ENCODE measurements around the gene OR52E5.

DNA sequence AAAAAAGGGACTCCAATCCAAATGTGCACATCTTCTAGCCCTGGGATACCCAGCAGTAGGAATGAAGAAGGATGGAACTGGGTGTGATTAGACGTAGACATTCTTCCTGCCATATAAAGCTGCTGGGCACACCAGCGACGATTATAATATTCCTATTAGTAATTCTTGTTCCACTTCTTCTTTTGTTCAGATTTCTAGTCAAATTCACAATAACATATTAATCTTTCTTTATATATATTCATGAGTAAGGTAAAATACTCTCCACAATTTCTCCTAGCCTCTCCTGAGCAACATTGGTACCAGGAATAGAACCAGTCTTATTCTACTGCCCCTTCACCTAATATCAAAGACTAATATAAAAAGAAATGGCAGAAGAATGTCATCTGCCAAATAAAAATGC lies 35.4 kb upstream of the OR52E5 start, which contains the start of gene OR52E8:
- TF ChIP-seq, protein P1, sequence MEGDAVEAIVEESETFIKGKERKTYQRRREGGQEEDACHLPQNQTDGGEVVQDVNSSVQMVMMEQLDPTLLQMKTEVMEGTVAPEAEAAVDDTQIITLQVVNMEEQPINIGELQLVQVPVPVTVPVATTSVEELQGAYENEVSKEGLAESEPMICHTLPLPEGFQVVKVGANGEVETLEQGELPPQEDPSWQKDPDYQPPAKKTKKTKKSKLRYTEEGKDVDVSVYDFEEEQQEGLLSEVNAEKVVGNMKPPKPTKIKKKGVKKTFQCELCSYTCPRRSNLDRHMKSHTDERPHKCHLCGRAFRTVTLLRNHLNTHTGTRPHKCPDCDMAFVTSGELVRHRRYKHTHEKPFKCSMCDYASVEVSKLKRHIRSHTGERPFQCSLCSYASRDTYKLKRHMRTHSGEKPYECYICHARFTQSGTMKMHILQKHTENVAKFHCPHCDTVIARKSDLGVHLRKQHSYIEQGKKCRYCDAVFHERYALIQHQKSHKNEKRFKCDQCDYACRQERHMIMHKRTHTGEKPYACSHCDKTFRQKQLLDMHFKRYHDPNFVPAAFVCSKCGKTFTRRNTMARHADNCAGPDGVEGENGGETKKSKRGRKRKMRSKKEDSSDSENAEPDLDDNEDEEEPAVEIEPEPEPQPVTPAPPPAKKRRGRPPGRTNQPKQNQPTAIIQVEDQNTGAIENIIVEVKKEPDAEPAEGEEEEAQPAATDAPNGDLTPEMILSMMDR (IDR thresholded peaks at IDR 0.05 in 8 of 11, conservative IDR thresholded peaks at IDR 0.05 in 3 of 11), result no peak
- TF ChIP-seq POLR2A (IDR thresholded peaks at IDR 0.05), result no peak
